GM21381 (cell line): ENCODE measurements around the gene NARS2.
"Not testable (repeated sequence)": the region's sequence is repeated elsewhere in the genome, so short reads cannot be mapped to it uniquely, and the experiment has no call there.

Experiments used
- ATAC-seq: cut with Tn5 transposase; IDR thresholded peaks from one replicate; pipeline ENCODE4 v1.9.1; 2021; ENCODE audit warnings: mild to moderate bottlenecking, moderate library complexity; ENCODE audit not compliant: unreplicated experiment

NARS2 gene

GRCh38 chr11:78576549-78577097 lies 2.0 kb upstream of the NARS2 start:
- ATAC-seq = no peak

GRCh38 chr11:78575478-78575877 lies 814 bp upstream of the NARS2 start:
- no peak for ATAC-seq

GRCh38 chr11:78573681-78574080 lies 983 bp downstream of the NARS2 start:
- ATAC-seq = no peak

GRCh38 chr11:78573271-78573670 lies 1.4 kb downstream of the NARS2 start:
- ATAC-seq = no peak

- ATAC-seq = no peak
Observed at GRCh38 chr11:78572394-78572793, 2.3 kb downstream of the NARS2 start.

- no peak for ATAC-seq
Observed at GRCh38 chr11:78570031-78570430, 4.6 kb downstream of the NARS2 start.

- no peak for ATAC-seq
Observed at GRCh38 chr11:78567209-78567608, 7.5 kb downstream of the NARS2 start.

- ATAC-seq = no peak
Observed at GRCh38 chr11:78564490-78565467, 9.9 kb downstream of the NARS2 start.

- not testable (repeated sequence) for ATAC-seq
Observed at GRCh38 chr11:78564037-78564436, 10.6 kb downstream of the NARS2 start.

GRCh38 chr11:78563090-78563489 lies 11.6 kb downstream of the NARS2 start:
- not testable (repeated sequence) for ATAC-seq

- ATAC-seq = no peak
Observed at GRCh38 chr11:78562398-78562797, 12.3 kb downstream of the NARS2 start.

- no peak for ATAC-seq
Observed at GRCh38 chr11:78560826-78561484, 13.7 kb downstream of the NARS2 start.

- ATAC-seq = no peak
Observed at GRCh38 chr11:78560153-78560552, 14.5 kb downstream of the NARS2 start.

GRCh38 chr11:78557236-78557635 lies 17.4 kb downstream of the NARS2 start:
- no peak for ATAC-seq

GRCh38 chr11:78555592-78555991 lies 19.1 kb downstream of the NARS2 start:
- no peak for ATAC-seq

- no peak for ATAC-seq
Observed at GRCh38 chr11:78552881-78553280, 21.8 kb downstream of the NARS2 start.

- not testable (repeated sequence) for ATAC-seq
Observed at GRCh38 chr11:78552139-78552538, 22.5 kb downstream of the NARS2 start.

- no peak for ATAC-seq
Observed at GRCh38 chr11:78551066-78551465, 23.6 kb downstream of the NARS2 start.

GRCh38 chr11:78549624-78550409 lies 24.8 kb downstream of the NARS2 start:
- no peak for ATAC-seq

- no peak for ATAC-seq
Observed at GRCh38 chr11:78548911-78549590, 25.6 kb downstream of the NARS2 start.
